Fibroblast of the aortic adventitia (primary cell): ENCODE data around the gene RNPEPL1. TPM values are rescaled to one million over a fixed set of nuclear protein-coding genes. Genes with fewer than 3 reads are reported as not detected.

Source experiments
- DNase-seq: peaks from one replicate; pipeline ENCODE4 v3.0.0-alpha.2; 2010; ENCODE audit warnings: low read depth
- H3K4me3 ChIP-seq: 2 replicates; pipeline ENCODE4 v1.5.1; 2011; ENCODE audit warnings: low read depth, mild to moderate bottlenecking, control low read depth, low read length, moderate library complexity
- total RNA-seq: library from RNA; depleted of rRNA; stranded (reverse); fragments of >200 nt; gene quantifications from 2 replicates; pipeline ENCODE4 v1.2.3, GENCODE V29; 2012; ENCODE audit warnings: low replicate concordance
- TF ChIP-seq, protein P1 (sequence below): IDR thresholded peaks from 2 replicates; pipeline ENCODE4 v1.5.1; 2011; ENCODE audit warnings: mild to moderate bottlenecking, low read length, control low read depth, inconsistent platforms; ENCODE audit not compliant: insufficient read depth

Gene RNPEPL1
- total RNA-seq, 1 donor: 12.7 TPM

DNA sequence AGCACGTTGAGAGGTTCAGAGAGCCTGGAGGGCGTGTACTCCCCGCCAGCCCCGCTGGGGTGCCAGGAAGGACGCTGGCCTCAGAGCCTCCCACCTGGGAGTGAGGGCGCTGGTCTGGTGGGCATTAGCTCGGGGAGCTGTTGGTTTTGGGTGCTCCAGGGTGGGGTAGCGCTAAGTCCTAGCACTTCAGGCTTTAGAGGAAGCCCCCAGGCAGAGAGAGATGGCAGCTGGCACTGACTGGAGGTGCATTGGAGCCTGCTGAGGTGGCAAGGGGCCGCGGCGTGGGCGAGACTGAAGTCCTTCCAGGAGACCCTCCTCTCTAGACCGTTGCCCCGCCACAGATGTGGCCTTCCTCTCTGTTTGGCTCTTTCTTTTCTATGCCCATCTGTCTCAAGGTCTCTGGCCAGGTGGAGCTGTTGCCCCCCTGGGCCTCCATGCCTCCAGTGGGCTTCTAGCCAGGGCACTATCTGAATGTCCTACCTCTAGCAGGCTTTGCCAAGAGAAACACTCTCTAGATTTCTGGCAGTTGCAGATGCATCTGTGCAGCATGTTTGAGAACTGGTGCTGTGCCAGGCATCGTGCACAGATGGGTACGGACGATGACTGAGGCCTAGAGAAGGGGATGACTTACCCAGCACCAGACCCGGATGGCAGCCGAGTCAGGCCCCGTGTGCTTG is 24.9 kb downstream of the RNPEPL1 start:
- no peak for DNase-seq
- no peak overlapping the region for H3K4me3 ChIP-seq
- TF ChIP-seq, protein P1, sequence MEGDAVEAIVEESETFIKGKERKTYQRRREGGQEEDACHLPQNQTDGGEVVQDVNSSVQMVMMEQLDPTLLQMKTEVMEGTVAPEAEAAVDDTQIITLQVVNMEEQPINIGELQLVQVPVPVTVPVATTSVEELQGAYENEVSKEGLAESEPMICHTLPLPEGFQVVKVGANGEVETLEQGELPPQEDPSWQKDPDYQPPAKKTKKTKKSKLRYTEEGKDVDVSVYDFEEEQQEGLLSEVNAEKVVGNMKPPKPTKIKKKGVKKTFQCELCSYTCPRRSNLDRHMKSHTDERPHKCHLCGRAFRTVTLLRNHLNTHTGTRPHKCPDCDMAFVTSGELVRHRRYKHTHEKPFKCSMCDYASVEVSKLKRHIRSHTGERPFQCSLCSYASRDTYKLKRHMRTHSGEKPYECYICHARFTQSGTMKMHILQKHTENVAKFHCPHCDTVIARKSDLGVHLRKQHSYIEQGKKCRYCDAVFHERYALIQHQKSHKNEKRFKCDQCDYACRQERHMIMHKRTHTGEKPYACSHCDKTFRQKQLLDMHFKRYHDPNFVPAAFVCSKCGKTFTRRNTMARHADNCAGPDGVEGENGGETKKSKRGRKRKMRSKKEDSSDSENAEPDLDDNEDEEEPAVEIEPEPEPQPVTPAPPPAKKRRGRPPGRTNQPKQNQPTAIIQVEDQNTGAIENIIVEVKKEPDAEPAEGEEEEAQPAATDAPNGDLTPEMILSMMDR: no peak

DNA sequence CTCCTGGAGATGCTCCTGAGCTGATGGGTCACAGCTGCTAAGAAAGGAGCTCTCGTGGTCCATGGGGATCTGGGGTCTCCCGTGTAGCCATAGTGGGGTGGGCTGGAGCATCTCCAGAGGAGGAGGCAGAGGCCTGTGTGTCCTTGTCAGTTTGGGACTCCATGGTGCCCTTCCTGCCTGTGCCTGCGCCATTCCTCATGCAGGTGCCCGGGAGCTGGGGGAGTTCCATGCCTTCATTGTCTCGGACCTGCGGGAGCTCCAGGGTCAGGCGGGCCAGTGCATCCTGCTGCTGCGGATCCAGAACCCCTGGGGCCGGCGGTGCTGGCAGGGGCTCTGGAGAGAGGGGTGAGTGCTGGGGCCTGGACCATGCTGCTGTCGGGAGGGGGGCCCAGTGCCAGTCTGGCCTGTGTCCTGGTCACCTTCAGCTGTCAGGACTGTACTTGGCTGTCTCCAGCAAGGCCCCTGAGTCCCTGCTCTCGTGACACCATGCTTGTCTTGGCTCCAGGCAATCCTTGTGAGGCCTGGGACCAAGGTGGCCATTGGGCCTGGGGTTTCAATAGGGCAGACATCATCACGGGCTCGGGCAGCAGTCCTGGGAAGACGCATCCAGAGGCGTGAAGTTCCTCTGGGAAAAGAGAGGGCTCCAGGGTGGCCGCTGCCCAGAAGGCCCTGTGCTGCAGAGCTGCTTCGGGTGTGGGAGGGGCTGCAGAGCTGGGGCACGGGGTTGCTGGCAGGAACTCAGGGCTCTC is 25.6 kb downstream of the RNPEPL1 start:
- H3K4me3 ChIP-seq: no peak overlapping the region
- no peak for DNase-seq
- TF ChIP-seq, protein P1: no peak

DNA sequence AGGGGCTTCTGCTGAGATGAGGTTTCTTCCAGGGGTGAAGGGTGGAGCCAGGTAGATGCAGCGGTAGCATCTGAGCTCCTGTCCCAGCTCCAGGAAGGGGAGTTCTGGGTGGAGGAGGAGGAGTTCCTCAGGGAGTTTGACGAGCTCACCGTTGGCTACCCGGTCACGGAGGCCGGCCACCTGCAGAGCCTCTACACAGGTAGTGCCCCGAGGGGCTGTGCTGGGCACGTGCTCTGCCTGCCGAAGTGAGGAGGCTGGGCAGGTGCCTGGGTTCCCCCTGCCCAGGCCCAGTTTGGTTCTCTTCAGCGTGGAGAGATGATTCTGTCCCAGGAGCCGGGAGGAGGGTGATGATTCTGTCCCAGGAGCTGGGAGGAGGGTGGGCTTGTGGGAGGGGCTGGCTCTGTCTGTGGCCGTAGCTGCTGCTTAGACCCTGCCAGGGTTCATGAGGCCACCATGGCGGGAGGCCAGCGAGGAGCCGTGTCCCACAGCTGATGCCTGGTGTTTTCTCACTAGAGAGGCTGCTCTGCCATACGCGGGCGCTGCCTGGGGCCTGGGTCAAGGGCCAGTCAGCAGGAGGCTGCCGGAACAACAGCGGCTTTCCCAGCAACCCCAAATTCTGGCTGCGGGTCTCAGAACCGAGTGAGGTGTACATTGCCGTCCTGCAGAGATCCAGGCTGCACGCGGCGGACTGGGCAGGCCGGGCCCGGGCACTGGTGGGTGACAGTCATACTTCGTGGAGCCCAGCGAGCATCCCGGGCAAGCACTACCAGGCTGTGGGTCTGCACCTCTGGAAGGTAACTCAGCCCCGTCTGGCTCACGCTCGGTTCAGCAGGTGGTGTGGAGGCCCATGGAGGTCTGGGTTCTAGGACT is 26.5 kb downstream of the RNPEPL1 start:
- no peak overlapping the region for H3K4me3 ChIP-seq
- TF ChIP-seq, protein P1: no peak
- DNase-seq: no peak

DNA sequence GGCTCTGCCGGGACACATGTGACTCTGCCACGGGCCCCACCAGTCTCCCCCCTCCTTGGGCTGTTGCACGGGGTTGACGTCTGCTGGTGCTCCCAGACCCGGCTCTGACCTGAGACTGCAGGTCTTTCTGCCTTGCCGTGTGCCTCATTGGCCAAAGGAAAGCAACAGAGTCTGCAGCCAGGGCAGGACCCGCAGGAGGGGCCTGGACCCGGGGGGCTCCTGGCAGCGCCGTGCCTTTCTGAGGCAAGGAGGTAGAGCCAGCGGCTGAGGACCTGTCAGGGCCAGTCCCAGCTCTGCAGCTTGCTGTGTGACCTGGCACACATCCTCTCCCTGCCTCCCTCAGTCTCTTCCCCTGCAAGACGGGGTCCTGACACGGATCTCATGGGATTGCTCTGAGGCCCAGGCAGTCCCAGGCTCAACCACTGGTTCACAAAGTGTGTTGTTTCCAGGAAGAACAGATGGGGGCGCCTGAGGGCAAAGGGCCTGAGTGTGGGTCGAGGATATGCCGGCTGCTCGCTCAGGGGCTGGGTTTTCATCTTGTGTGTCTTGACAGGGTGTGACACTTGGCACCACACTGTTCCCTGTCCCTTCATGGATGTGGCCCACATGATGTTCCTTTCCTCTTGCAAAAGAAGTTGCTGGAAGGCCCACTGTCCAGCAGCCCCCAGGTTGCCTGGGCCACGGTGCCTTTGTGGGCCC is 27.2 kb downstream of the RNPEPL1 start:
- TF ChIP-seq, protein P1: no peak
- DNase-seq: no peak
- H3K4me3 ChIP-seq: no peak overlapping the region

DNA sequence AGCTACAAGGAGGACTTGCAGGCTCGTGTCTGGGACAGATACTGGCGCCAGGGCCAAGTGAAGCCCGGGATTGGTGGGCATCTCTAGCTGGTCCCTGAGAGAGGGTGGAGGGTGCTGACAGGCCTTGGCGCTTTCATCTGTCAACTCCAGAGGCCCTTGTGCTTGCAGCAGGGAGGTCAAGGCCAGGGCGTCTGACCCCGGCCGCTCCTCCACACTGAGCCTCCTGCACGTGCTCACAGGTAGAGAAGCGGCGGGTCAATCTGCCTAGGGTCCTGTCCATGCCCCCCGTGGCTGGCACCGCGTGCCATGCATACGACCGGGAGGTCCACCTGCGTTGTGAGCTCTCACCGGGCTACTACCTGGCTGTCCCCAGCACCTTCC is 27.8 kb downstream of the RNPEPL1 start:
- no peak for DNase-seq
- TF ChIP-seq, protein P1: no peak

DNA sequence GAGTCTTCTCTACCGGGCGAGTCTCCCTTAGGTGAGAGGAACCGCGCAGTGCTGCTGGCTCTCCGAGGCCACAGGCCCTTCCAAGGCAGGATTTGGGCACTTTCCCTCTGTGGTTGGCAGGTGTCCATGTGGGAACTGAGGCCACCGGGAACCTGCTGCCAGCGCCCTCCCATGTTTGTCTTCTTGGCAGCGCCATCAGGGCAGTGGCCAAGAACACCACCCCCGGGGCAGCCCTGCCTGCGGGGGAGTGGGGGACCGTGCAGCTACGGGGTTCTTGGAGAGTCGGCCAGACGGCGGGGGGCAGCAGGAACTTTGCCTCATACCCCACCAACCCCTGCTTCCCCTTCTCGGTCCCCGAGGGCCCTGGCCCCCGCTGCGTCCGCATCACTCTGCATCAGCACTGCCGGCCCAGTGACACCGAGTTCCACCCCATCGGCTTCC is 28.2 kb downstream of the RNPEPL1 start:
- no peak for DNase-seq
- TF ChIP-seq, protein P1: no peak
- no peak overlapping the region for H3K4me3 ChIP-seq

More for the DNA sequence above, 27.8 kb downstream of the RNPEPL1 start:
- no peak overlapping the region for H3K4me3 ChIP-seq
